ENCODE measurements around the gene GPX4. TPM values are rescaled to one million over a fixed set of nuclear protein-coding genes. Genes with fewer than 3 reads are reported as not detected.

Gene GPX4
- total and polyA plus RNA-seq, 8 donors, result 90.0 to 710 (median 348) TPM

DNA sequence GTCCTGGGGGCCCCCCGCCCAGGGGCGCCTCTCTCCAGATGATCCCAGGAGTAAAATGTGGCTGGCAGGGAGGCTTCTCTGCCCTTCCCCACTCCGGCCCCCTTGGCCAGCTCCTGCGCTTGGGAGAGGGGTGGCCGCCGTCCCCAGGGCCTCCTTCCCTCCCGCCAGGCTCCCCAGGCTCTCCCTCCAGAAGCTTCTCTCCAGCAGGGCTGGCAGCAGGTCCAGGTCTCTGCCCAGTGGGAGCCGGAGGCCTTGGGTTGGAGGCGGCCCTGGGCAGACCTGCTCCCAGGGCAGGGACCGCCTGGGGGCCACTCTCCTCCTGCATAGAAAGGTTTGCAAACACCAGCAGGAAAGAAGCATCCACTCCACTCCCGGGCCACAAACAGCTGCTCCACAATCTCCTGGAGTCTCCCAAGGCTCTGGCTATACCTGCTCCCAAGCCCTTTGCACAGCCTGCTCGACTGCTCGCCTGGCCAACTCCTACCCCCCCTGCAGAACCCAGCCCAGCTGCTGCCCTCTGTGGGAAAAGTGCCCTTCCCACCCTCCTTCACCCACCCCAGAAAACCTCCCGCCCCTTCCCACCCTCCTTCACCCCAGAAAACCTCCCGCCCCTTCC is 44.2 kb downstream of the GPX4 start:
- no peak overlapping the region for H3K4me3 ChIP-seq
- H3K36me3 ChIP-seq, result peaks cover 33 to 90% (median 88%) of the 10 kb centered on the region in 4 donors

GRCh38 chr19:1149259-1150045 is 45.7 kb downstream of the GPX4 start:
- TF ChIP-seq POLR2AphosphoS5 (IDR thresholded peaks at IDR 0.05) (no peak), EP300 (IDR thresholded peaks at IDR 0.05) (no peak), POLR2A (IDR thresholded peaks at IDR 0.05) (no peak)
- TF ChIP-seq, protein P1, sequence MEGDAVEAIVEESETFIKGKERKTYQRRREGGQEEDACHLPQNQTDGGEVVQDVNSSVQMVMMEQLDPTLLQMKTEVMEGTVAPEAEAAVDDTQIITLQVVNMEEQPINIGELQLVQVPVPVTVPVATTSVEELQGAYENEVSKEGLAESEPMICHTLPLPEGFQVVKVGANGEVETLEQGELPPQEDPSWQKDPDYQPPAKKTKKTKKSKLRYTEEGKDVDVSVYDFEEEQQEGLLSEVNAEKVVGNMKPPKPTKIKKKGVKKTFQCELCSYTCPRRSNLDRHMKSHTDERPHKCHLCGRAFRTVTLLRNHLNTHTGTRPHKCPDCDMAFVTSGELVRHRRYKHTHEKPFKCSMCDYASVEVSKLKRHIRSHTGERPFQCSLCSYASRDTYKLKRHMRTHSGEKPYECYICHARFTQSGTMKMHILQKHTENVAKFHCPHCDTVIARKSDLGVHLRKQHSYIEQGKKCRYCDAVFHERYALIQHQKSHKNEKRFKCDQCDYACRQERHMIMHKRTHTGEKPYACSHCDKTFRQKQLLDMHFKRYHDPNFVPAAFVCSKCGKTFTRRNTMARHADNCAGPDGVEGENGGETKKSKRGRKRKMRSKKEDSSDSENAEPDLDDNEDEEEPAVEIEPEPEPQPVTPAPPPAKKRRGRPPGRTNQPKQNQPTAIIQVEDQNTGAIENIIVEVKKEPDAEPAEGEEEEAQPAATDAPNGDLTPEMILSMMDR (IDR thresholded peaks at IDR 0.05), result no peak
- no peaks in the 10 kb centered on the region for H3K27me3 ChIP-seq
- intact Hi-C loops (cut with DNase I; ENCODE audit: low total_unique reads), result no loop called here
- H3K27ac ChIP-seq, result peak overlapping the region in 1 of 5 donors; percentile 54
- 95 to 97% (median 95%) methylated on average over 13 to 39 of the region's 39 CpGs for WGBS, 5 donors
- no peaks in the 10 kb centered on the region for H3K9me3 ChIP-seq
- peaks cover 39 to 88% (median 87%) of the 10 kb centered on the region in 4 donors for H3K36me3 ChIP-seq
- DNase-seq, result no peak
- H3K4me1 ChIP-seq, result peaks cover 6 to 44% (median 16%) of the 10 kb centered on the region in 4 donors
- H3K4me3 ChIP-seq, result no peak overlapping the region

More for the DNA sequence above, 44.2 kb downstream of the GPX4 start:
- intact Hi-C loops (cut with DNase I; ENCODE audit: low total_unique reads), result no loop called here
- WGBS, 5 donors, result 88 to 96% (median 93%) methylated on average over 7 to 15 of the region's 15 CpGs
- no peak for DNase-seq
- Histone ChIP-seq H3K27me3 (no peaks in the 10 kb centered on the region), H3K27ac (no peak overlapping the region), H3K4me1 (peaks cover 0 to 30% (median 11%) of the 10 kb centered on the region in 4 donors), H3K9me3 (no peaks in the 10 kb centered on the region)
- no peak for TF ChIP-seq POLR2AphosphoS5 (IDR thresholded peaks at IDR 0.05)
- TF ChIP-seq, protein P1 (IDR thresholded peaks at IDR 0.05), result no peak
- TF ChIP-seq EP300 (IDR thresholded peaks at IDR 0.05), result no peak
- no peak for TF ChIP-seq POLR2A (IDR thresholded peaks at IDR 0.05)

DNA sequence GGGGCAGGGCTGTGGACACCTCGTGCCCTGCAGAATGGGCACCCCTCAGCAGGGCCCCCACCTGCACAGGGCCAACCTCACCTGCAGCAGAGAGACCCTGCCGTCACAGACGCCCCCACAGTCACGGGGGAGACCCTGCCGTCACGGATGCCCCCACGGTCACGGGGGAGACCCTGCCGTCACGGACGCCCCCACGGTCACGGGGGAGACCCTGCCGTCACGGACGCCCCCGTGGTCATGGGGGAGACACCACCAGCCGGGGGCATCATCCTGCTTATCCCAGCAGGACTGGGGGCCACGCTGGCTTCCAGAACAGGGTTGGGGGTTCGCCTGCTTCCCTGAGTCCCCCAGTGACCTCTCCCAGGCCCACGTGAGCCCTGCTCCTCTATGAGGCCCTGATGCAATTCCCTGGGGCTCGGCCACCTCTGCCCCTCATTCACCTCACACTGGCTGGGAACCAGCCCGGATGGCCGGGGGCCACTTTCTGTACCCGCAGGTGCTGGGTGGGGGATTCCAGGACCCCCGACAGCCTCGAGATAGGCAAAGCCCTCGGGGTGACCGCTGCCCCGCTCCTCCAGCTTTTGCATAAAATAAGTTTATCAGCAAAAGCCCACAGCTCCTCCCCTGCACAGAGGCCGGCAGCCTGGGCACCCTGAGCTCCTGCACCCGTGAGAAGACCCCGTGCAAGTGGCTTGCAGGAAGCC is 46.7 kb downstream of the GPX4 start:
- intact Hi-C loops (cut with DNase I; ENCODE audit: low total_unique reads), result no loop called here
- WGBS, 5 donors, result 91 to 95% (median 93%) methylated on average over 21 to 33 of the region's 33 CpGs
- Histone ChIP-seq H3K36me3 (peaks cover 39 to 84% (median 80%) of the 10 kb centered on the region in 4 donors), H3K4me3 (no peak overlapping the region), H3K9me3 (no peaks in the 10 kb centered on the region), H3K27me3 (no peaks in the 10 kb centered on the region), H3K27ac (peak overlapping the region in 3 of 5 donors; percentile 54 to 70 (median 62)), H3K4me1 (peaks cover 17 to 54% (median 26%) of the 10 kb centered on the region in 4 donors)
- TF ChIP-seq EP300 (IDR thresholded peaks at IDR 0.05) (no peak), POLR2AphosphoS5 (IDR thresholded peaks at IDR 0.05) (no peak), POLR2A (IDR thresholded peaks at IDR 0.05) (no peak)
- TF ChIP-seq, protein P1 (IDR thresholded peaks at IDR 0.05), result no peak
- DNase-seq, result no peak

DNA sequence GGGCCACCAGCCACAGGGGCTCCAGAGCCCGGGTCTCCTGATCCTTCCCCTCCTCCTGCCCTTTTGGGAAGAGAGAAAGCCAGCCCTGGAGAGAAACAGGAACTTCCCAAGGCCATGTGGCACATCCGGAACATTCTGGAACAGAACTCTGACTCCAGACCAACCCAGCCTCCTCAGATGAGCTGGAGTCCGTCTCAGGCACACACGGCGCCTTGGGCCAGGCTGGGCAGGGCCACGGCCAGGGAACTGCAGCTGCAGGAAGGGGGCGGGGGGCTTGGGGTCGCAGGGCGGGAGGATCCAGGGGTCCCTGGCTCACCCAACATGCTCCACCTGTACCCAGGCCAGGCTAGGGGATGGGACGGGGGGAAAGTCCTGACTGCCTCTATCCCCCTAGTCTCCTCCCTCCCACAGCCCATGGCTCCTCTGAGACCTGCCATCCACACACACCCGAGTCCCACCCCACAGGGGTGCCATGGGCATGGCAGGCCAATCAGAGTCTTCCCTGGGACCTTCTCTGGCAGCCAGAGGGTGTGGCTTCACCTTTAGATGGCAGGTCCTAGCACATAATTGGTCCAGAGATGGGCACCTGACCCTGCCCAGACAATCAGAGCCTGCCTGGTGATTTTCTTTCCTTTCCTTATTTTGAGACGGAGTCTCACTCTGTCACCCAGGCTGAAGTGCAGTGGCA is 47.4 kb downstream of the GPX4 start:
- 85 to 94% (median 89%) methylated on average over 8 to 12 of the region's 12 CpGs for WGBS, 5 donors
- peak overlapping the region in 4 of 5 donors; percentile 53 to 70 (median 58) for H3K27ac ChIP-seq
- no peaks in the 10 kb centered on the region for H3K9me3 ChIP-seq
- peaks cover 34 to 77% (median 73%) of the 10 kb centered on the region in 4 donors for H3K36me3 ChIP-seq
- DNase-seq, result no peak
- no peak overlapping the region for H3K4me3 ChIP-seq
- no peaks in the 10 kb centered on the region for H3K27me3 ChIP-seq
- peak in 2 of 3 donors; percentile 3 to 47 for TF ChIP-seq POLR2AphosphoS5 (IDR thresholded peaks at IDR 0.05)
- TF ChIP-seq, protein P1 (IDR thresholded peaks at IDR 0.05), result no peak
- TF ChIP-seq POLR2A (IDR thresholded peaks at IDR 0.05), result no peak
- TF ChIP-seq EP300 (IDR thresholded peaks at IDR 0.05), result no peak
- intact Hi-C loops (cut with DNase I; ENCODE audit: low total_unique reads), result no loop called here
- peaks cover 24 to 61% (median 33%) of the 10 kb centered on the region in 4 donors for H3K4me1 ChIP-seq

Data from stomach (tissue), 9 donors.